Suprapubic skin (tissue), 4 donors: Measurements from ENCODE around the gene NHSL1. TPM values are rescaled to one million over a fixed set of nuclear protein-coding genes. Genes with fewer than 3 reads are reported as not detected.

ENCODE experiments used
- DNase-seq, 2 donors: peaks; one replicate each; pipeline ENCODE4 v3.0.0-alpha.2; 2019; ENCODE audit warnings: low spot score in 2 of 2
- H3K27ac ChIP-seq: fragments of 200-600 bp; sonication (generic); one replicate; pipeline ENCODE4 v1.5.1; 2019
- H3K27me3 ChIP-seq: fragments of 200-600 bp; sonication (generic); one replicate; pipeline ENCODE4 v1.5.1; 2019
- H3K36me3 ChIP-seq: fragments of 200-600 bp; sonication (generic); one replicate; pipeline ENCODE4 v1.5.1; 2019
- H3K4me1 ChIP-seq: fragments of 200-600 bp; sonication (generic); one replicate; pipeline ENCODE4 v1.5.1; 2019
- H3K4me3 ChIP-seq: fragments of 200-600 bp; sonication (generic); one replicate; pipeline ENCODE4 v1.5.1; 2019; ENCODE audit warnings: mild to moderate bottlenecking
- H3K9me3 ChIP-seq: fragments of 200-600 bp; sonication (generic); one replicate; pipeline ENCODE4 v1.5.1; 2019
- EP300 ChIP-seq: sonication (generic); formaldehyde crosslinking; IDR thresholded peaks from one replicate; pipeline ENCODE4 v1.6.1; 2017; ENCODE audit warnings: antibody characterized with exemption
- POLR2A ChIP-seq, 2 donors: fragments of 450-650 bp; IDR thresholded peaks; one replicate each; pipeline ENCODE4 v1.6.1; 2017; ENCODE audit warnings: antibody characterized with exemption in 2 of 2, mild to moderate bottlenecking in 2 of 2, moderate library complexity in 2 of 2
- POLR2AphosphoS5 ChIP-seq, 3 donors: sonication (generic); formaldehyde crosslinking; IDR thresholded peaks; one replicate each; pipeline ENCODE4 v1.6.1; 2017; ENCODE audit warnings: antibody characterized with exemption in 3 of 3
- WGBS: methylation state at CpG from one replicate; pipeline ENCODE4 v1.1.5; 2018; 5-methylcytosine and 5-hydroxymethylcytosine counted together
- total RNA-seq, 4 donors: library from RNA; depleted of rRNA; stranded (reverse); fragments of >200 nt; gene quantifications; one replicate each; pipeline ENCODE4 v1.1.0, GENCODE V29; 2016
- TF ChIP-seq, protein P1 (sequence below), 2 donors: fragments of 200-600 bp in 1 of 2; fragments of 450-650 bp in 1 of 2; sonication (generic) in 1 of 2; IDR thresholded peaks; one replicate each; pipeline ENCODE4 v1.5.1; 2016 to 2019; ENCODE audit warnings: antibody characterized with exemption in 2 of 2, mild to moderate bottlenecking in 1 of 2, moderate library complexity in 1 of 2

Gene NHSL1
- total RNA-seq, 4 donors from 2014 or later: 62.6 to 105 (median 79.8) TPM

- no peaks in the 10 kb centered on the region for H3K9me3 ChIP-seq
- no peak for DNase-seq
- no peak overlapping the region for H3K4me3 ChIP-seq
- H3K27ac ChIP-seq: peak overlapping the region; percentile 73
- TF ChIP-seq POLR2A (IDR thresholded peaks at IDR 0.05) (no peak), POLR2AphosphoS5 (IDR thresholded peaks at IDR 0.05) (no peak), EP300 (no peak)
- TF ChIP-seq, protein P1, sequence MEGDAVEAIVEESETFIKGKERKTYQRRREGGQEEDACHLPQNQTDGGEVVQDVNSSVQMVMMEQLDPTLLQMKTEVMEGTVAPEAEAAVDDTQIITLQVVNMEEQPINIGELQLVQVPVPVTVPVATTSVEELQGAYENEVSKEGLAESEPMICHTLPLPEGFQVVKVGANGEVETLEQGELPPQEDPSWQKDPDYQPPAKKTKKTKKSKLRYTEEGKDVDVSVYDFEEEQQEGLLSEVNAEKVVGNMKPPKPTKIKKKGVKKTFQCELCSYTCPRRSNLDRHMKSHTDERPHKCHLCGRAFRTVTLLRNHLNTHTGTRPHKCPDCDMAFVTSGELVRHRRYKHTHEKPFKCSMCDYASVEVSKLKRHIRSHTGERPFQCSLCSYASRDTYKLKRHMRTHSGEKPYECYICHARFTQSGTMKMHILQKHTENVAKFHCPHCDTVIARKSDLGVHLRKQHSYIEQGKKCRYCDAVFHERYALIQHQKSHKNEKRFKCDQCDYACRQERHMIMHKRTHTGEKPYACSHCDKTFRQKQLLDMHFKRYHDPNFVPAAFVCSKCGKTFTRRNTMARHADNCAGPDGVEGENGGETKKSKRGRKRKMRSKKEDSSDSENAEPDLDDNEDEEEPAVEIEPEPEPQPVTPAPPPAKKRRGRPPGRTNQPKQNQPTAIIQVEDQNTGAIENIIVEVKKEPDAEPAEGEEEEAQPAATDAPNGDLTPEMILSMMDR (IDR thresholded peaks at IDR 0.05): no peak
- H3K27me3 ChIP-seq: no peaks in the 10 kb centered on the region
- no peaks in the 10 kb centered on the region for H3K36me3 ChIP-seq
- H3K4me1 ChIP-seq: peaks cover 40% of the 10 kb centered on the region
These were observed 5.0 kb downstream of the NHSL1 start for GRCh38 chr6:138494312-138494711.

GRCh38 chr6:138493413-138493812 is 5.9 kb downstream of the NHSL1 start:
- Histone ChIP-seq H3K4me3 (no peak overlapping the region), H3K36me3 (no peaks in the 10 kb centered on the region), H3K4me1 (peaks cover 31% of the 10 kb centered on the region), H3K9me3 (no peaks in the 10 kb centered on the region), H3K27ac (peak overlapping the region; percentile 73), H3K27me3 (no peaks in the 10 kb centered on the region)
- no peak for DNase-seq
- WGBS: 20% methylated on average over 5 of the region's 5 CpGs
- TF ChIP-seq POLR2AphosphoS5 (IDR thresholded peaks at IDR 0.05): peak in 1 of 3 donors; percentile 36
- TF ChIP-seq, protein P1 (IDR thresholded peaks at IDR 0.05): no peak

- peaks cover 27% of the 10 kb centered on the region for H3K4me1 ChIP-seq
- 54% methylated on average over 2 of the region's 2 CpGs for WGBS
- peak overlapping the region; percentile 39 for H3K27ac ChIP-seq
These were observed 6.4 kb downstream of the NHSL1 start for GRCh38 chr6:138492871-138493270.

GRCh38 chr6:138492113-138492512 is 7.2 kb downstream of the NHSL1 start:
- Histone ChIP-seq H3K36me3 (no peaks in the 10 kb centered on the region), H3K4me3 (no peak overlapping the region), H3K9me3 (no peaks in the 10 kb centered on the region), H3K27me3 (no peaks in the 10 kb centered on the region), H3K4me1 (peaks cover 25% of the 10 kb centered on the region), H3K27ac (no peak overlapping the region)
- DNase-seq: no peak
- TF ChIP-seq POLR2A (IDR thresholded peaks at IDR 0.05) (no peak), POLR2AphosphoS5 (IDR thresholded peaks at IDR 0.05) (no peak), EP300 (no peak)
- TF ChIP-seq, protein P1 (IDR thresholded peaks at IDR 0.05): no peak
- 61% methylated on average over 4 of the region's 4 CpGs for WGBS

More at GRCh38 chr6:138492871-138493270, 6.4 kb downstream of the NHSL1 start:
- DNase-seq: no peak
- no peaks in the 10 kb centered on the region for H3K36me3 ChIP-seq
- H3K9me3 ChIP-seq: no peaks in the 10 kb centered on the region
- TF ChIP-seq EP300: no peak
- TF ChIP-seq POLR2A (IDR thresholded peaks at IDR 0.05): no peak
- TF ChIP-seq, protein P1 (IDR thresholded peaks at IDR 0.05): no peak
- TF ChIP-seq POLR2AphosphoS5 (IDR thresholded peaks at IDR 0.05): no peak
- H3K4me3 ChIP-seq: no peak overlapping the region
- H3K27me3 ChIP-seq: no peaks in the 10 kb centered on the region

- peaks cover 25% of the 10 kb centered on the region for H3K4me1 ChIP-seq
- H3K27ac ChIP-seq: no peak overlapping the region
- no peaks in the 10 kb centered on the region for H3K36me3 ChIP-seq
- H3K9me3 ChIP-seq: no peaks in the 10 kb centered on the region
- H3K27me3 ChIP-seq: no peaks in the 10 kb centered on the region
- no peak for DNase-seq
- WGBS: 83% methylated on average over 1 of the region's 1 CpG
- no peak overlapping the region for H3K4me3 ChIP-seq
- TF ChIP-seq POLR2A (IDR thresholded peaks at IDR 0.05) (no peak), POLR2AphosphoS5 (IDR thresholded peaks at IDR 0.05) (no peak), EP300 (no peak)
- TF ChIP-seq, protein P1 (IDR thresholded peaks at IDR 0.05): no peak
These were observed 8.3 kb downstream of the NHSL1 start for GRCh38 chr6:138491017-138491416.
